Activated CD8-positive, alpha-beta T cell treated with anti-CD3 and anti-CD28 coated beads, Interleukin-2, amount 10 ng/mL, durations not matched to agents 7 days and 5 days (primary cell): ENCODE data around the gene CRY2. TPM values are rescaled to one million over a fixed set of nuclear protein-coding genes. Genes with fewer than 3 reads are reported as not detected.
"Not testable (repeated sequence)": the region's sequence is repeated elsewhere in the genome, so short reads cannot be mapped to it uniquely, and the experiment has no call there.

Experiments
- ATAC-seq: fragments of 150-1000 bp; cut with Tn5 transposase; one replicate; pipeline ENCODE4 v1.10.0; 2021; ENCODE audit warnings: moderate library complexity
- CTCF ChIA-PET: fragments of 350-600 bp; sonication (Branson Sonifier 250); formaldehyde crosslinking; loops from one replicate; lab custom pipeline; 2021; ENCODE audit warnings: antibody characterized with exemption; lab: Charles Lee
- POLR2A ChIA-PET: fragments of 350-600 bp; sonication (Branson Sonifier 250); formaldehyde crosslinking; loops from one replicate; lab custom pipeline; 2021; ENCODE audit warnings: antibody characterized with exemption; lab: Charles Lee
- DNase-seq: peaks from one replicate; pipeline ENCODE4 v3.0.0-alpha.2; 2020
- H3K27ac Mint-ChIP-seq: one replicate; pipeline ENCODE4 v1.8.0; 2021; ENCODE audit warnings: mild to moderate bottlenecking, mixed read lengths
- H3K27me3 Mint-ChIP-seq: one replicate; pipeline ENCODE4 v1.8.0; 2021; ENCODE audit warnings: low read depth, mixed read lengths
- H3K36me3 Mint-ChIP-seq: one replicate; pipeline ENCODE4 v1.8.0; 2021; ENCODE audit warnings: low read depth, mixed read lengths
- H3K4me1 Mint-ChIP-seq: one replicate; pipeline ENCODE4 v1.8.0; 2021; ENCODE audit warnings: low read depth, mixed read lengths
- H3K4me3 Mint-ChIP-seq: one replicate; pipeline ENCODE4 v1.8.0; 2021; ENCODE audit warnings: mild to moderate bottlenecking, mixed read lengths
- H3K9me3 Mint-ChIP-seq: one replicate; pipeline ENCODE4 v1.8.0; 2022; ENCODE audit warnings: mixed read lengths; ENCODE audit not compliant: insufficient read depth
- total RNA-seq, 2 experiments: library from RNA; stranded (reverse); gene quantifications; one replicate each; pipeline ENCODE4 v1.2.3, GENCODE V29; 2021

The CRY2 gene
- total RNA-seq, 2 experiments from 2014 or later: 24.4 to 28.1 TPM

DNA sequence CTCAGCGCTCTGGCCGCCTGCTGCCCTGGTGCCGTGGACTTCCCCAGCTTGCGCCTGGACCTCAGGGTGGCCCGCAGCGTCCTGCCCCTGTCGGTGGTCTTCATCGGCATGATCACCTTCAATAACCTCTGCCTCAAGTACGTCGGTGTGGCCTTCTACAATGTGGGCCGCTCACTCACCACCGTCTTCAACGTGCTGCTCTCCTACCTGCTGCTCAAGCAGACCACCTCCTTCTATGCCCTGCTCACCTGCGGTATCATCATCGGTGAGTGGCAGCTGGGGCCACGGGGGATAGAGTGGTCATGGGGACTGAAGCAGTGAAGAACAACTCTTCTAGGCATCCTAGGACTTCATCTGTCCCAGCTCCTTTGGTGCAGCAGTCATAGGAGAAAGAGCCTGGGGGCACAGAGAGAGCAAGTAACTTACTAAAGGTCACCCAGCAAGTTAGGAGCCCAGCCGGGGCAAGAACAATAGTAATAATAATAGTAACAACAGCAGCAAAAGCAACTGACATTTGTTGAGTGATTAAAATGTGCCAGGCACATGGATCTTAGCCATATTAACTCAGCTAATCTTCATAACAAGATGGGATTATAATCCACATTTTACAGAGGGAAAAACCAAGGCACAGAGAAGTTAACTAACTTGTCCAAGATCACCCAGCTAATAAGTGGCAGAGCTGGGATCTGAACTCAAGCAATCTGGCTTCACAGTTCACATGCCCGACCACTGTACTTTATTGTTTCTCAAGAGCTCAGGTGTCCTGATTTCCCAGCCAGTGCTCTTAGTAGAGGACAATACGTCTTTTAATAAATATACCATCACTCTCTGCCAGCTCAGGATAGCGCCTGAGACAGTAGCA is 41.0 kb upstream of the CRY2 start:
- H3K9me3 Mint-ChIP-seq: no peaks in the 10 kb centered on the region
- H3K27ac Mint-ChIP-seq: peak overlapping the region; percentile 93
- H3K4me3 Mint-ChIP-seq: peak overlapping the region; percentile 92
- ATAC-seq (no peak), DNase-seq (no peak)
- ChIA-PET POLR2A (interaction anchor here (0.5 to 3.1 kb wide), 3 partner anchors 10 to 502 kb away, joined by 3 to 9 read pairs (median 3); no protein-coding TSS in a partner anchor), CTCF (interaction anchor here (0.8 to 3.4 kb wide), 5 partner anchors 27 to 159 kb away, joined by 3 to 13 read pairs (median 3); partner anchors contain the start of gene CRY2)
- H3K36me3 Mint-ChIP-seq: peaks cover 41% of the 10 kb centered on the region
- no peaks in the 10 kb centered on the region for H3K27me3 Mint-ChIP-seq
- peaks cover 47% of the 10 kb centered on the region for H3K4me1 Mint-ChIP-seq

DNA sequence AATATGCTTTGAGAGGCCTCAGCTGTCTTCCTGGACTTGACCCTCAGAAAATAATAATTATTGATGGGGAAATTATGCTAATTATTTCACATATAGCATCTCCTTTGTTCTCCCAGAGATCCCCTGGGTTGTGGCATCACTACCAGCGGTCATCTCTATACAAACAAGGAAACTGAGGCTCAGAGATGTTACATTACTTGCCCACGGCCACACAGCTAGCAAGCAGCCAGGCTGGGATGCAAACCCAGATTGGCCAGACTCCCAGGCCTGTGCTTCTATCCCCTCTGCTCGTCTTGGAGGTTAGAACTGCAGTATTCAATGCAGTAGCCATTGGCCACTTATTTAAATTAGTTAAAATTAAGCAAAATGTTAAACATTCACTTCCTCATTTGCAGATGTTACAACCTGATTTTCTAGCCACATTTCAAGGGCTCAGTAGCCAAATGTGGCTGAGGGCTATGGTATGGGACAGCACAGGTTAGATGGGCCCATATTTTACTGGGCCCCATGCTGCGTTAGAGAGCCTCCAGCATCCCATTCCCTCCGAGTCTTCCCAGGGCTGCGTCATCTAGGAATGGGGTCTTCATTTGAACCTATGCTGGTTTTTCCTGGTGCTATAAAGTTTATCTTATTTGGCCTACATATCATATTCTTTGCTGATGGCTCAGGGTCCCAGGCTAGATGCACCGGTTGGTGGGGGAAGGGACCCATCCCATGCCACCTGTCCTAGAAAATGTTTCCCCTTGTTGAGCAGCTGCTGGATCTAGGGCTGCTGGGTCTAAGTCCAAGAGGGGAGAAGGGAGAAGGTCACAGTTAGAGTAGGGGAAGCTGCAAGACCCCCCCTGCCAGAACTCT is 40.1 kb upstream of the CRY2 start:
- ATAC-seq (no peak), DNase-seq (no peak)
- POLR2A ChIA-PET: interaction anchor here (3.1 kb wide), 1 partner anchor 10 kb away, joined by 9 read pairs; no protein-coding TSS in a partner anchor
- CTCF ChIA-PET: interaction anchor here (0.8 to 3.4 kb wide), 5 partner anchors 27 to 158 kb away, joined by 3 to 13 read pairs (median 3); partner anchors contain the start of gene CRY2
- Mint-ChIP-seq H3K36me3 (peaks cover 41% of the 10 kb centered on the region), H3K4me3 (peak overlapping the region; percentile 92), H3K27ac (no peak overlapping the region), H3K9me3 (no peaks in the 10 kb centered on the region), H3K27me3 (no peaks in the 10 kb centered on the region), H3K4me1 (peaks cover 47% of the 10 kb centered on the region)

DNA sequence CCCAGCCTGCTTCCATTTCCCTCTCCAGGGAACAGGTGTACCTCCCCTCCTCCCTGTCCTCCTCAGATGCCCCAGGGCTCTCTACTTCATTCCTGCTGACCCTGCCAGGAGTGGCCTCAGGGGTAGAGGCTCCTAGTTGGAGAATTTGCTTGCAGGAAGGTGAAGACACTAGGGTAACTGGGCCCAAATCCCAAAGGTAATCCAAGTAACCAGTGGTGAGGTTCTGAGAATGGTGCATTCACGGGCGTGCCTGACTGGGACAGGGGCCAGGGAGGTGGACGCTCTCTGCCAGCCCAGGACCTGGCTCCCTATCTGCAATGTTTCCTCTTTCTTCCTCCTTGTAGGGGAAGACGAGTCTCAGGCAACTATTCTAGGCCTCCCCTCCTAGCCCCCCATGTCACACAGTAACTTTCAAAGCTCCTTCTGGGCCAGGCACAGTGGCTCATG is 39.5 kb upstream of the CRY2 start:
- Mint-ChIP-seq H3K9me3 (no peaks in the 10 kb centered on the region), H3K36me3 (peaks cover 41% of the 10 kb centered on the region), H3K4me3 (peak overlapping the region; percentile 92), H3K27ac (no peak overlapping the region), H3K4me1 (peaks cover 47% of the 10 kb centered on the region), H3K27me3 (no peaks in the 10 kb centered on the region)
- DNase-seq (no peak), ATAC-seq (no peak)
- ChIA-PET CTCF (no interaction called here), POLR2A (no interaction called here)

DNA sequence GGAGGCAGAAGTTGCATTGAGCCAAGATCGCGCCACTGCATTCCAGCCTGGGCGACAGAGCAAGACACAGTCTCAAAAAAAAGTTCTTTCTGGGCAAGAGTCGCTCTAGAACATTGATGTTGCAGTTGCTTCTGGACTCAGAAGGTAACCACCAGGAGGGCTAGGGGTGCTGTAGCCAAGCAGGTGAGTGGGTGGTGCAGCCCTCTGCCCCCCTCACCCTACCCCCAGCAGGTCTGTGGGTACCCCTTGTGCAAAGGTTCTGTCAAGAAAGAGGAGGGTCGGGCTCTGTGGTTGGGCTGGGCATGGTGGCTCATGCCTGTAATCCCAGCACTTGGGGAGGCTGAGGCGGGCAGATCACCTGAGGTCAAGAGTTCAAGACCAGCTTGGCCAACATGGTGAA is 38.8 kb upstream of the CRY2 start:
- peaks cover 41% of the 10 kb centered on the region for H3K36me3 Mint-ChIP-seq
- peaks cover 47% of the 10 kb centered on the region for H3K4me1 Mint-ChIP-seq
- DNase-seq, H3K27me3 Mint-ChIP-seq, H3K9me3 Mint-ChIP-seq, ATAC-seq, CTCF ChIA-PET, POLR2A ChIA-PET, H3K4me3 Mint-ChIP-seq: not testable (repeated sequence)
- H3K27ac Mint-ChIP-seq: peak overlapping the region; percentile 77

DNA sequence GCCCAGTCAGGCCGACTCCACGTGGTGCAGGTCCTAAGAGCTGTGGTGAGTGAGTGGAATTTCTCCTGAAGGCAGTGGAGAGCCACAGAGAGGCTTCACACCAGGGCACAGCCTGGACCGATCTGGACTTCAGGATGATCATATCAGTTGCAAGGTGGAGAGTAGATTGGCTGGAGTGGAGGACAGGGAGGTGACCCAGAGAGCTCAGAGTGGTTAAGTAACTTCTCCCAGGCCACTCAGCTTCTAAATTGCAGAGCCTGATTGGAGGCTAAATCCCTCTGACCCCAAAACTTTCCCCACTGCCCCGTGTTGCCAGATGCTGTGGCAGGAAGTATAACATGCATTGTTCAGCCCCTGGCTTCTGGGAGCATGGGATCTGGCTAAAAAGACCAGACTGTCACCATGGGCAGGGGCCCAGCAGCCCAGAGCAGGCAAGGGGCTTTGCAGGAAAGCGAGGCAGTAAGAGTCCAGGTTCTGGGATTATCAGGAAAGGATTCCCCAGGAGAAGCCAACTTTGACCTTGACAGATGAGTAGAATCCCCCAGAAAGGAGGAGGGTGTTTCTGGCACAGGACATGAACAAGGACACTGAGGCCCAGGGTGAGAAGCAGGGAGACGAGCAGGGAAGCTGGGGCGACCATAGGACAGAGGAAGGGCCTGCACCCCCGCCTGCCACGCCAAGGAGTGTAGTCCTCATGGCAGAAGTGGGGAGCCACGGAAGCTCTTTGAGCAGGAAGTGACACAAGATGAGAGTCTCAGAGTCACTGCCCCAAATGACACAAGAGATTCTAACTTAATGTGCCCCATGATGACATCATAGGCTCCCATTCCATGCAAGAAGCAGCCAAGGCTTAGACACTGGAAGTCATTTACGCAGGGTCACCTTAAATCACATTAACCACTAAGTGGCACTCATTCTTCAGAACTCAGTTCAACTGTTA is 37.5 kb upstream of the CRY2 start:
- H3K4me1 Mint-ChIP-seq: peaks cover 46% of the 10 kb centered on the region
- DNase-seq (no peak), ATAC-seq (no peak)
- CTCF ChIA-PET: no interaction called here
- H3K27ac Mint-ChIP-seq: peak overlapping the region; percentile 58
- POLR2A ChIA-PET: no interaction called here
- H3K4me3 Mint-ChIP-seq: no peak overlapping the region
- peaks cover 41% of the 10 kb centered on the region for H3K36me3 Mint-ChIP-seq
- H3K27me3 Mint-ChIP-seq: no peaks in the 10 kb centered on the region
- no peaks in the 10 kb centered on the region for H3K9me3 Mint-ChIP-seq

DNA sequence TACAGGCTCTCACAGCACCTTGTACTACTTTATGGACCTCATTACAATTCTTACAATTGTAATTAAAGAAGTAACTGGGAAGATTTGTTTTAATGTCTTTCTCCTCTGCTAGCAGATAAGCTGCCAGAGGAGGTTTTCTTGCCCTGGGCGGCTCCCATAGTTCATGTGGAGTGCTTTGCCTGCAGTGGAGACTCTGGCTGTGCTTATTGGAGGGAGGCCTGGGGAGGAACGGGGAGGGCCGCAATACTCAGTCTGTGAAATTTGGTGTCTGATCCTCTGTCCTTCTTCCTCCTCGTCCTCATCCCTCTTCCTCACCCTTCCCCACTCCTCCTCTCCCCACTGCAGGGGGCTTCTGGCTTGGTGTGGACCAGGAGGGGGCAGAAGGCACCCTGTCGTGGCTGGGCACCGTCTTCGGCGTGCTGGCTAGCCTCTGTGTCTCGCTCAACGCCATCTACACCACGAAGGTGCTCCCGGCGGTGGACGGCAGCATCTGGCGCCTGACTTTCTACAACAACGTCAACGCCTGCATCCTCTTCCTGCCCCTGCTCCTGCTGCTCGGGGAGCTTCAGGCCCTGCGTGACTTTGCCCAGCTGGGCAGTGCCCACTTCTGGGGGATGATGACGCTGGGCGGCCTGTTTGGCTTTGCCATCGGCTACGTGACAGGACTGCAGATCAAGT is 36.7 kb upstream of the CRY2 start:
- Mint-ChIP-seq H3K27ac (peak overlapping the region; percentile 3), H3K9me3 (no peaks in the 10 kb centered on the region), H3K36me3 (peaks cover 41% of the 10 kb centered on the region), H3K27me3 (no peaks in the 10 kb centered on the region), H3K4me1 (peaks cover 46% of the 10 kb centered on the region), H3K4me3 (no peak overlapping the region)
- CTCF ChIA-PET: no interaction called here
- no peak for DNase-seq
- POLR2A ChIA-PET: no interaction called here
- ATAC-seq: no peak

DNA sequence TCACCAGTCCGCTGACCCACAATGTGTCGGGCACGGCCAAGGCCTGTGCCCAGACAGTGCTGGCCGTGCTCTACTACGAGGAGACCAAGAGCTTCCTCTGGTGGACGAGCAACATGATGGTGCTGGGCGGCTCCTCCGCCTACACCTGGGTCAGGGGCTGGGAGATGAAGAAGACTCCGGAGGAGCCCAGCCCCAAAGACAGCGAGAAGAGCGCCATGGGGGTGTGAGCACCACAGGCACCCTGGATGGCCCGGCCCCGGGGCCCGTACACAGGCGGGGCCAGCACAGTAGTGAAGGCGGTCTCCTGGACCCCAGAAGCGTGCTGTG is 36.2 kb upstream of the CRY2 start:
- CTCF ChIA-PET: no interaction called here
- H3K27me3 Mint-ChIP-seq: no peaks in the 10 kb centered on the region

DNA sequence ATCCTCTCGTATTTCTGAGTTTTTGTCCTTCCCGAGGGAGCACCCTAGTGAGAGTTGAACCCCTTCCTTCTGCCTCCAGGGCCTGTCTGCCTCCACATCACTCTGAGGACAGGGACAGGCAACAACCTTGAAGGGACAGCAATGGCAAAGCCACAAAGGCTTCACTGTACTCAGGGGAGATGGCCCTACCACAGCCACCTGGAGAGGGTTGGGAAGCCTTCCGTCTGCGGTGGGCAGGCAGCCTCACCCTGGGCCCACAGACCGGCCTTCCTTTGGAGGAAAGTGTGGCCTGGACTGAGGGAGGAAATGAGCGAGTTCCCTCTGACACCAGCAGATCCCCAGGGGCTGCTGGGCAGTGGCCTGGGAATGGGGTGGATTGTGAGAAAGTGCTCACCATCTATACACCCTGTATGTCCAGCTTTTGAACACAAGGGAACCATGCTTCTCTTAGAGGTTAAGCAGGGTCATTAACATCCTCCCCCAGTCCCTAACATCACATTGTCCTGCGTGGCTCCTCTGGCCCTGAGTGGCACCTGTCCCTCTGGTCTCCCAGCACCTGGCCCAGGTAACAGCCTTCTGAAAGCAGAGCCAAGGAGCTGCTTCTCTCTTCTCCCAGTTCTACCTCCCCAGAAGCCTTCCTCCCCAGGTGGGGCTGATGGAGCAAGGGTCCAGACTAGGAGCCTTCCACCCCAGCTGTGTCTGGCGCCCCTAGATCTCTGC is 35.5 kb upstream of the CRY2 start:
- Mint-ChIP-seq H3K36me3 (peaks cover 33% of the 10 kb centered on the region), H3K4me1 (peaks cover 35% of the 10 kb centered on the region), H3K9me3 (no peaks in the 10 kb centered on the region), H3K4me3 (no peak overlapping the region), H3K27ac (no peak overlapping the region), H3K27me3 (no peaks in the 10 kb centered on the region)
- DNase-seq (no peak), ATAC-seq (no peak)
- ChIA-PET CTCF (no interaction called here), POLR2A (no interaction called here)

More for the DNA sequence above, 36.2 kb upstream of the CRY2 start:
- H3K4me1 Mint-ChIP-seq: peaks cover 41% of the 10 kb centered on the region
- no peak for DNase-seq
- peaks cover 39% of the 10 kb centered on the region for H3K36me3 Mint-ChIP-seq
- POLR2A ChIA-PET: no interaction called here
- no peak for ATAC-seq
- H3K27ac Mint-ChIP-seq: no peak overlapping the region
- H3K4me3 Mint-ChIP-seq: no peak overlapping the region
- no peaks in the 10 kb centered on the region for H3K9me3 Mint-ChIP-seq

DNA sequence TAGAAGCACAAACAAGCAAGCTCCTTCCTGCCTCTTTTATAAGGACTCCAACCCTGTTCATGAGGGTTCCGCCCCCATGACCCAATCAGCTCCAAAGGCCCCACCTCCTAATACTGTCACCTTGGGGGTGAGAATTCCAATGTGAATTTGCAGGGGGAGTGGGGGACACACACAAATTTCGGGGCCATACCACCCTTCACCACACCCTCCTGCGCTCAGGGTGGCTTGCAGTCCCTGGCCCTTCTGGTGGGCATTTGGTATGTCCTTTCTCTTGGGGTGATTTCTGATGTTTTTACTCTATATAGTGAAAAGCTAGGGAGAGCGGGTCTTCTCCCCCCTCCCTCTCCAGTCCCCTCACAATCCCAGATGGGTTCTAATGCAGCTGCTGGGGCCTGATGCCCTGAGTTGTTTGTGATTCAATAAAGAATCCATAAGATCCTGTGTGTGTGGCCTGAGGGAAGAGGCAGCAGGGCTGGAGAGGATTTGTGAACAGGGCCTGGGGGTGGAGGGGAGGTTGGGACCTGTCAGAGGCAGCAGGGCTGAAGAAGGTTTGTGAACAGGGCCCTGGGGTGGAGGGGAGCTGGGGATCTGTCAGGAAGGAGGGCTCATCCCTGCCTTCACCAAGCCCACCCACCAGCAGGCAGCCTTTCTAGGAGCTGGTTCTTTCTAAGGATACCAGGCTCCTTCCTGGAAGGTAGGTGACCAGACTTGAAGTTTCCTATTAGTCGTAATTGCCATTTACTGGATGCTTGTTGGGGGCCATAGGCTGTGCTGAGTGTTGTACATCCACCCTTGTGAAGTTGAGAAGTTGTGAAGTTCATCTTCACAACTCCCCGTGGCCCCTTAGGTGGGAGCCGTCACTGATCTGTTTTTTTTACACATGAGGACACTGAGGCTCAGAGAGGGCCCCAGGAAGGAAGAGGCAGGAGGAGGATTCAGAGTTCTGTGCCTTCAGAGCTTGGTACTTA is 34.4 kb upstream of the CRY2 start:
- DNase-seq (no peak), ATAC-seq (no peak)
- CTCF ChIA-PET: no interaction called here
- Mint-ChIP-seq H3K27ac (peak overlapping the region; percentile 67), H3K4me3 (no peak overlapping the region), H3K9me3 (no peaks in the 10 kb centered on the region), H3K27me3 (no peaks in the 10 kb centered on the region), H3K4me1 (peaks cover 24% of the 10 kb centered on the region), H3K36me3 (peaks cover 25% of the 10 kb centered on the region)
- POLR2A ChIA-PET: interaction anchor here (0.6 to 1.1 kb wide), 2 partner anchors 8 to 52 kb away, joined by 3 read pairs; partner anchors contain the start of gene SLC35C1
